ENCODE results near the gene HOXB4.
"Not testable (repeated sequence)": the region's sequence is repeated elsewhere in the genome, so short reads cannot be mapped to it uniquely, and the experiment has no call there.

Gene HOXB4

GRCh38 chr17:48537316-48537715 is 40.8 kb downstream of the HOXB4 start:
- peaks cover 67% of the 10 kb centered on the region for H3K4me1 Mint-ChIP-seq
- no peak for DNase-seq
- H3K4me3 Mint-ChIP-seq: no peak overlapping the region
- peaks cover 29% of the 10 kb centered on the region for H3K36me3 Mint-ChIP-seq (ENCODE audit: low read depth)
- H3K27me3 Mint-ChIP-seq (ENCODE audit: low read depth, poor library complexity): peaks cover 15% of the 10 kb centered on the region
- no peaks in the 10 kb centered on the region for H3K9me3 Mint-ChIP-seq
- H3K27ac Mint-ChIP-seq: no peak overlapping the region
- no peak for TF ChIP-seq CTCF (IDR thresholded peaks at IDR 0.05)

GRCh38 chr17:48535793-48536559 is 42.2 kb downstream of the HOXB4 start:
- DNase-seq; H3K27me3 Mint-ChIP-seq (ENCODE audit: low read depth, poor library complexity); H3K27ac Mint-ChIP-seq; H3K9me3 Mint-ChIP-seq; H3K4me3 Mint-ChIP-seq: not testable (repeated sequence)
- Mint-ChIP-seq H3K4me1 (peaks cover 74% of the 10 kb centered on the region), H3K36me3 (ENCODE audit: low read depth) (peaks cover 17% of the 10 kb centered on the region)

- H3K9me3 Mint-ChIP-seq: no peaks in the 10 kb centered on the region
- peaks cover 78% of the 10 kb centered on the region for H3K4me1 Mint-ChIP-seq
- peaks cover 10% of the 10 kb centered on the region for H3K36me3 Mint-ChIP-seq (ENCODE audit: low read depth)
- peak overlapping the region; percentile 93 for H3K4me3 Mint-ChIP-seq
- DNase-seq: peak; percentile 40
- TF ChIP-seq CTCF (IDR thresholded peaks at IDR 0.05): no peak
- peaks cover 11% of the 10 kb centered on the region for H3K27me3 Mint-ChIP-seq (ENCODE audit: low read depth, poor library complexity)
- peak overlapping the region; percentile 68 for H3K27ac Mint-ChIP-seq
Measured at GRCh38 chr17:48532261-48532660, 45.9 kb downstream of the HOXB4 start.

GRCh38 chr17:48530887-48531272 is 47.3 kb downstream of the HOXB4 start, which contains the start of gene HOXB1:
TSS of gene HOXB1 (minus strand) at chr17:48531011. CDS start at chr17:48530904, 107 bp downstream.
- H3K36me3 Mint-ChIP-seq (ENCODE audit: low read depth): no peaks in the 10 kb centered on the region
- DNase-seq: peak; percentile 64
- H3K27me3 Mint-ChIP-seq (ENCODE audit: low read depth, poor library complexity): peaks cover 11% of the 10 kb centered on the region
- H3K4me1 Mint-ChIP-seq: peaks cover 78% of the 10 kb centered on the region
- H3K9me3 Mint-ChIP-seq: no peaks in the 10 kb centered on the region
- peak within 1 kb of the TSS; percentile 100 for H3K27ac Mint-ChIP-seq
- no peak for TF ChIP-seq CTCF (IDR thresholded peaks at IDR 0.05)
- H3K4me3 Mint-ChIP-seq: peak within 1 kb of the TSS; percentile 93

- Mint-ChIP-seq H3K27me3 (ENCODE audit: low read depth, poor library complexity) (peaks cover 11% of the 10 kb centered on the region), H3K36me3 (ENCODE audit: low read depth) (no peaks in the 10 kb centered on the region), H3K9me3 (no peaks in the 10 kb centered on the region), H3K4me1 (peaks cover 84% of the 10 kb centered on the region), H3K4me3 (peak overlapping the region; percentile 93), H3K27ac (peak overlapping the region; percentile 100)
- peak; percentile 48 for DNase-seq
- TF ChIP-seq CTCF (IDR thresholded peaks at IDR 0.05): no peak
Measured at GRCh38 chr17:48530208-48530886, 47.8 kb downstream of the HOXB4 start.

- H3K36me3 Mint-ChIP-seq (ENCODE audit: low read depth): no peaks in the 10 kb centered on the region
- peaks cover 11% of the 10 kb centered on the region for H3K27me3 Mint-ChIP-seq (ENCODE audit: low read depth, poor library complexity)
- H3K4me1 Mint-ChIP-seq: peaks cover 91% of the 10 kb centered on the region
- DNase-seq: peak; percentile 43
- TF ChIP-seq CTCF (IDR thresholded peaks at IDR 0.05): no peak
- no peaks in the 10 kb centered on the region for H3K9me3 Mint-ChIP-seq
- peak overlapping the region; percentile 93 for H3K4me3 Mint-ChIP-seq
- peak overlapping the region; percentile 100 for H3K27ac Mint-ChIP-seq
Measured at GRCh38 chr17:48529683-48530009, 48.5 kb downstream of the HOXB4 start.

All from nephron progenitor cell (in vitro differentiated cells).